Neural progenitor cell (in vitro differentiated cells): Measurements from ENCODE around the gene OSTC.

Experiments
- EZH2 ChIP-seq: fragments of 200-600 bp; sonication (generic); IDR thresholded peaks from 2 replicates; pipeline ENCODE4 v1.6.1; 2017; ENCODE audit warnings: antibody characterized with exemption, mild to moderate bottlenecking, moderate library complexity
- TF ChIP-seq, protein P1 (sequence below): fragments of 200-600 bp; sonication (generic); IDR thresholded peaks from 2 replicates; pipeline ENCODE4 v1.5.1; 2017; ENCODE audit warnings: antibody characterized with exemption, mild to moderate bottlenecking

DNA sequence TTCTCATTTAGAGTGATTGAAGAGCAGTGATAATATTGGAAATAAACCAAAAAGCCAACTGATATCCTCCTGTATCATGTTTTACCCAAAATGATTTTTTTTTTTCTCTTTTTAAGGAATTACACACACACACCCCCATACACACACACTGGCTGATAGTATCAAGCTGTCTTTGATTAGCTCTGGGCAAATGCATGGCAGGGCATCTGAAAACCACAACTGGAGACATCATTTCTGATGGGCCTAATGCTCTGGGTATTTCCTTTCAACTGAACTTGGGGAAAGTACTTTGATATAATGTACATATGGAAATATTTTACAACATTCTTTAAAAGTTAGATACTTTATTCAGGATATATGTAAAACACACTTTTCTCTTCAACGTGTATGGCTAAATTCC is 14.2 kb upstream of the OSTC start:
- TF ChIP-seq EZH2 = no peak
- TF ChIP-seq, protein P1, sequence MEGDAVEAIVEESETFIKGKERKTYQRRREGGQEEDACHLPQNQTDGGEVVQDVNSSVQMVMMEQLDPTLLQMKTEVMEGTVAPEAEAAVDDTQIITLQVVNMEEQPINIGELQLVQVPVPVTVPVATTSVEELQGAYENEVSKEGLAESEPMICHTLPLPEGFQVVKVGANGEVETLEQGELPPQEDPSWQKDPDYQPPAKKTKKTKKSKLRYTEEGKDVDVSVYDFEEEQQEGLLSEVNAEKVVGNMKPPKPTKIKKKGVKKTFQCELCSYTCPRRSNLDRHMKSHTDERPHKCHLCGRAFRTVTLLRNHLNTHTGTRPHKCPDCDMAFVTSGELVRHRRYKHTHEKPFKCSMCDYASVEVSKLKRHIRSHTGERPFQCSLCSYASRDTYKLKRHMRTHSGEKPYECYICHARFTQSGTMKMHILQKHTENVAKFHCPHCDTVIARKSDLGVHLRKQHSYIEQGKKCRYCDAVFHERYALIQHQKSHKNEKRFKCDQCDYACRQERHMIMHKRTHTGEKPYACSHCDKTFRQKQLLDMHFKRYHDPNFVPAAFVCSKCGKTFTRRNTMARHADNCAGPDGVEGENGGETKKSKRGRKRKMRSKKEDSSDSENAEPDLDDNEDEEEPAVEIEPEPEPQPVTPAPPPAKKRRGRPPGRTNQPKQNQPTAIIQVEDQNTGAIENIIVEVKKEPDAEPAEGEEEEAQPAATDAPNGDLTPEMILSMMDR = no peak
